HepG2 (cell line): ENCODE measurements around the gene FXR2. TPM values are rescaled to one million over a fixed set of nuclear protein-coding genes. Genes with fewer than 3 reads are reported as not detected.
A peak's percentile ranks its signal among the peaks of the same experiment; 100 is the strongest.

Experiments
- ATRX ChIP-seq: sonication (generic); formaldehyde crosslinking; IDR thresholded peaks from 2 replicates; pipeline ENCODE4 v1.4.0; 2020; ENCODE audit warnings: missing genetic modification reagents, borderline replicate concordance
- DMAP1 ChIP-seq: IDR thresholded peaks from 2 replicates; pipeline ENCODE4 v1.6.1; 2016
- EZH2 ChIP-seq: conservative IDR thresholded peaks from 2 replicates; pipeline ENCODE4 v1.6.1; 2012; ENCODE audit warnings: mild to moderate bottlenecking, low read depth, low read length, moderate library complexity
- GPBP1L1 ChIP-seq: sonication (generic); formaldehyde crosslinking; IDR thresholded peaks from 2 replicates; pipeline ENCODE4 v1.5.0; 2020; ENCODE audit warnings: mild to moderate bottlenecking, missing genetic modification reagents
- HIVEP1 ChIP-seq: sonication (generic); formaldehyde crosslinking; IDR thresholded peaks from 2 replicates; pipeline ENCODE4 v1.4.0; 2020; ENCODE audit warnings: mild to moderate bottlenecking, missing genetic modification reagents
- MBD4 ChIP-seq: IDR thresholded peaks from 2 replicates; pipeline ENCODE4 v1.6.1; 2012; ENCODE audit warnings: low read length, inconsistent platforms, borderline replicate concordance
- MIER3 ChIP-seq: IDR thresholded peaks from 2 replicates; pipeline ENCODE4 v1.6.1; 2016; ENCODE audit warnings: missing compliant biosample characterization, borderline replicate concordance
- PHB2 ChIP-seq: fragments of 450-650 bp; IDR thresholded peaks from 2 replicates; pipeline ENCODE4 v1.6.1; 2018; ENCODE audit not compliant: partially characterized antibody
- PHF8 ChIP-seq: sonication (generic); formaldehyde crosslinking; IDR thresholded peaks from 2 replicates; pipeline ENCODE4 v1.5.0; 2020; ENCODE audit warnings: missing genetic modification reagents
- PRDM4 ChIP-seq: sonication (generic); formaldehyde crosslinking; IDR thresholded peaks from 2 replicates; pipeline ENCODE4 v1.9.0; 2021; ENCODE audit warnings: missing genetic modification reagents, borderline replicate concordance
- RXRA ChIP-seq: sonication (generic); formaldehyde crosslinking; IDR thresholded peaks from 2 replicates; pipeline ENCODE4 v1.5.1; 2020; ENCODE audit warnings: missing genetic modification reagents
- SMAD1 ChIP-seq: sonication (generic); formaldehyde crosslinking; IDR thresholded peaks from 2 replicates; pipeline ENCODE4 v1.4.0; 2020; ENCODE audit warnings: missing genetic modification reagents, low read depth, mild to moderate bottlenecking, borderline replicate concordance
- SMARCC2 ChIP-seq: fragments of 450-650 bp; IDR thresholded peaks from 2 replicates; pipeline ENCODE4 v1.6.1; 2017; ENCODE audit warnings: antibody characterized with exemption, mild to moderate bottlenecking
- TCF7L2 ChIP-seq: IDR thresholded peaks from 2 replicates; pipeline ENCODE4 v1.6.1; 2011; ENCODE audit warnings: mild to moderate bottlenecking, low read depth, low read length, moderate library complexity
- TOE1 ChIP-seq: sonication (generic); formaldehyde crosslinking; IDR thresholded peaks from 2 replicates; pipeline ENCODE4 v1.4.0; 2020; ENCODE audit warnings: mild to moderate bottlenecking, missing genetic modification reagents
- ZFP36 ChIP-seq: fragments of 150-350 bp; IDR thresholded peaks from 2 replicates; pipeline ENCODE4 v1.6.1; 2018; ENCODE audit warnings: borderline replicate concordance, low read length, low read depth; ENCODE audit not compliant: partially characterized antibody
- ZNF101 ChIP-seq: sonication (generic); formaldehyde crosslinking; IDR thresholded peaks from 2 replicates; pipeline ENCODE4 v1.4.0; 2020; ENCODE audit warnings: mild to moderate bottlenecking, low read depth, missing genetic modification reagents, borderline replicate concordance
- ZNF337 ChIP-seq: sonication (generic); formaldehyde crosslinking; IDR thresholded peaks from 2 replicates; pipeline ENCODE4 v1.5.1; 2020; ENCODE audit warnings: missing genetic modification reagents, low read depth, mild to moderate bottlenecking, borderline replicate concordance
- ZNF432 ChIP-seq: sonication (generic); formaldehyde crosslinking; IDR thresholded peaks from 2 replicates; pipeline ENCODE4 v1.5.0; 2020; ENCODE audit warnings: missing genetic modification reagents, mild to moderate bottlenecking, borderline replicate concordance
- ZNF543 ChIP-seq: sonication (generic); formaldehyde crosslinking; IDR thresholded peaks from 2 replicates; pipeline ENCODE4 v1.4.0; 2020; ENCODE audit warnings: mild to moderate bottlenecking, missing genetic modification reagents
- ZNF546 ChIP-seq: sonication (generic); formaldehyde crosslinking; conservative IDR thresholded peaks from 2 replicates; pipeline ENCODE4 v1.8.1; 2023; ENCODE audit warnings: mild to moderate bottlenecking, missing genetic modification reagents
- ZNF644 ChIP-seq: IDR thresholded peaks from 2 replicates; pipeline ENCODE4 v1.6.1; 2016; ENCODE audit warnings: low read depth
- ZNF709 ChIP-seq: sonication (generic); formaldehyde crosslinking; IDR thresholded peaks from 2 replicates; pipeline ENCODE4 v1.5.0; 2020; ENCODE audit warnings: mild to moderate bottlenecking, missing genetic modification reagents
- ZNF788 ChIP-seq: sonication (generic); formaldehyde crosslinking; IDR thresholded peaks from 2 replicates; pipeline ENCODE4 v1.5.0; 2020; ENCODE audit warnings: mild to moderate bottlenecking, missing genetic modification reagents, borderline replicate concordance
- ZSCAN9 ChIP-seq: IDR thresholded peaks from 2 replicates; pipeline ENCODE4 v1.6.1; 2016; ENCODE audit warnings: borderline replicate concordance
- polyA plus RNA-seq, 8 experiments: library from polyadenylated mRNA; depleted of rRNA in 3 of 8; stranded (reverse) in 7 of 8; unstranded in 1 of 8; fragments of >200 nt; fragmentation: Illumina TruSeq in 4 of 8; extraction: Trizol in 4 of 8; gene quantifications; 2 replicates each; pipeline versions ENCODE4 v1.2.1 to v1.2.3, GENCODE V29; 2011 to 2016; ENCODE audit warnings: low read depth in 4 of 8, missing spikeins in 1 of 8, mixed read lengths in 1 of 8; ENCODE audit not compliant: insufficient read depth in 1 of 8
- total RNA-seq, 5 experiments: library from RNA; depleted of rRNA; stranded (reverse); fragments of >200 nt; fragmentation: Illumina TruSeq; extraction: Trizol; gene quantifications; 2 replicates each; pipeline ENCODE4 v1.2.3, GENCODE V29; 2016; ENCODE audit warnings: low read depth in 1 of 5
- TF ChIP-seq, protein P1 (sequence below): sonication (generic); formaldehyde crosslinking; IDR thresholded peaks from 2 replicates; pipeline ENCODE4 v1.8.0; 2022; ENCODE audit warnings: mild to moderate bottlenecking, missing genetic modification reagents

Gene FXR2
- total and polyA plus RNA-seq, 2 of the 13 experiments (the other 11 are each of a cell fraction or from before 2014, with no cell fraction given): 20.9 to 24.4 TPM

- TF ChIP-seq MIER3 (peak; percentile 94), PHF8 (CRISPR knock-in tag) (peak; percentile 93), ZFP36 (no peak), ZNF101 (CRISPR knock-in tag) (no peak), ZSCAN9 (no peak), ZNF546 (CRISPR knock-in tag) (no peak; the same call in 1 of the 2 replicates), ZNF432 (CRISPR knock-in tag) (no peak), RXRA (CRISPR knock-in tag) (peak; percentile 36), EZH2 (no peak), ZNF543 (CRISPR knock-in tag) (peak; percentile 34; the same call in 1 of the 2 replicates), ZNF788 (CRISPR knock-in tag) (peak; percentile 45; the same call in 1 of the 2 replicates), TCF7L2 (no peak), PHB2 (no peak), DMAP1 (peak; percentile 94; the same call in 1 of the 2 replicates), MBD4 (no peak), SMAD1 (CRISPR knock-in tag) (no peak; the same call in 1 of the 2 replicates), ATRX (no peak), ZNF337 (CRISPR knock-in tag) (no peak), HIVEP1 (no peak; the same call in 1 of the 2 replicates), TOE1 (CRISPR knock-in tag) (0 out of 2 replicates have a peak, but pooled peaks have one; percentile 44), SMARCC2 (no peak), GPBP1L1 (CRISPR knock-in tag) (no peak), PRDM4 (no peak), ZNF644 (CRISPR knock-in tag) (0 out of 2 replicates have a peak, but pooled peaks have one; percentile 31), ZNF709 (CRISPR knock-in tag) (no peak)
- TF ChIP-seq, protein P1, sequence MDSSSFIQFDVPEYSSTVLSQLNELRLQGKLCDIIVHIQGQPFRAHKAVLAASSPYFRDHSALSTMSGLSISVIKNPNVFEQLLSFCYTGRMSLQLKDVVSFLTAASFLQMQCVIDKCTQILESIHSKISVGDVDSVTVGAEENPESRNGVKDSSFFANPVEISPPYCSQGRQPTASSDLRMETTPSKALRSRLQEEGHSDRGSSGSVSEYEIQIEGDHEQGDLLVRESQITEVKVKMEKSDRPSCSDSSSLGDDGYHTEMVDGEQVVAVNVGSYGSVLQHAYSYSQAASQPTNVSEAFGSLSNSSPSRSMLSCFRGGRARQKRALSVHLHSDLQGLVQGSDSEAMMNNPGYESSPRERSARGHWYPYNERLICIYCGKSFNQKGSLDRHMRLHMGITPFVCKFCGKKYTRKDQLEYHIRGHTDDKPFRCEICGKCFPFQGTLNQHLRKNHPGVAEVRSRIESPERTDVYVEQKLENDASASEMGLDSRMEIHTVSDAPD (CRISPR knock-in tag): 0 out of 2 replicates have a peak, but pooled peaks have one; percentile 73
These were observed 31.2 kb downstream of the FXR2 start, which contains the start of gene MPDU1 (continued) for GRCh38 chr17:7583253-7584109.
